Measurements from ENCODE around the gene BAHCC1.

BAHCC1 gene

DNA sequence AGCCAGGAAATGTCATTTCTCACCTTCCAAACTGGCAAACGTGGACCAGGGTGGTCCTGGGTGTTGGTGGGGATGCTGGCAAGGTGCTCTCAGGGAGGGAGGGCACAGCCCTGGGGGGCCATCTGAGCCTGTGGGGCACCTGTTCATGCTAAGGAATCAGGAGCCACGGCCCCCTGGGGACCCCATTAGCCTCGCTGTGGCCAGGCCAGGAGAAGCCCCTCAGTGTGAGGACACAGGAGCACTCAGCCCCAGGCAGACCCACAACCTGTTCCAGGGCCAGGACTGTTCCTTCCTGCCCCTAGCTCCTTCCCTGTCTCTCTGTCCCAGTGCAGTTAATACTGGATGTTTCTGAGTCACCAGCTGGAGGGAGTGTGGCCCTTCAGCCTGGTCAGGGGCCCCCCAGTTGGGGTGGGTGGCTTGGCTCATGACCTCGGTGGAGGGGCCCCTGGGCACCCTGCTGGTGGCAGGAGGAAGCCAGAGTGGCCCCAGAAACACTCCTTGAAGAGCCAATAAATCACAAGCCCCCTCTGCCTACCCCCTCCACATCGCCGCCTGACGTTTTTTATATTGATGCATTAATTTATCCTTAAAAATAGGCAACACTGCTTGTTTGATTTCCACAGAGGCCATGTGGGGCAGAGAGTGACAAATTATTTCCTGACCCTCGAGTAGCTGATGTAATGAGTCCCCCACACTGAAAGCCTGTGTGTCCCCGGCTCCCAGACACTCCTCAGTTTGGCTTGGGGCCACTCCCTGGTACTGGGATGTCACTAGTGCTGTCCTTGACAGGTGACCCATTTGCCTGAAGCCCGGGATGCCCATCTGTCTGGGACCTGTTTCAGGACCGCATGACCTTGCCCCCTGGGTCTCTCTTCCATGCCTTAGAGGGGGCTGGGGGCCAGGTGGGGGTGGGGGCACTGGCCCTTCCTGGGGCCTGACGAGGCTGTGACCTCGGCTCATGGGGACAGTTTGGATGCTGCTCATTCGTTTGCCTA is 95.0 kb downstream of the BAHCC1 start:
- no peak for DNase-seq (ENCODE audit: low read depth in 4 of 4, low spot score in 1 of 4)

DNA sequence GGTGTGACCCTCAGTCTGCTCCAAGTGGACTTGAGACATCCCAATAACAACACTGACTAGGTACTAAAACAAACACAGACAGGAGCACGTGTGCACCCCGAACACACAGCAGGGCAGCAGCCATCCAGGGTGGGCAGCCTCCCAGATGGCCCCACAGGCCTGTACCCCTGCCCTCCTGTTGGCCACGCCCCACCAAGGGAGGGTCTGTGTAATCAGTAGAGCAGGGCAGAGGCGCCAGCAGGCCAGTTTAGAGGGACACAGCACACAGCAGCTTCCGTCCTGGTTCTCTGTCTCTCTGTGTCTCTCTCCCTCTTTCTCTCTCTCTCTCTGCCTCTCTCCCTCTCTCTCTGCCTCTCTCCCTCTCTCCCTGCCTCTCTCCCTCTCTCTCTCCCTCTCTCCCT is 95.9 kb downstream of the BAHCC1 start:
- DNase-seq (ENCODE audit: low read depth in 4 of 4, low spot score in 1 of 4), result no peak

DNA sequence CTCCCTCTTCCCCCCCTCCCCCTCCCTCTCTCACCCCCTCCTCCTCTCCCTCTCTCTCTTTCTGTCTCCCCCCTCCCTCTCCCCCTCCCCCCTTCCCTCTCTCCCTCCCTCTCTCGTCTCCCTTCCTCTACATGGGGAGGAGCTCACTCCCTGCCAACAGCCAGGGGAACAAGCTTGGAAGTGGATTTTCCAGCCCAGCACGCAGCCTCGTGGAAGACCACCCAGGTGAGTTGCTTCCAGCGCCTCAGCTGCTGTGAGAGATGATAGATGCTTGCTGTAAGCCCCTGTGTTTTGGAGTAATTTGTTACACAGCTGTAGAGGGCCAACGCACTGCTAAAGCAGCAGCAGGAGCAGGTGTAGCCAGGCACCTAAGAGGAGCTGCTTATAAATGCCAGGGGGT is 96.5 kb downstream of the BAHCC1 start:
- DNase-seq (ENCODE audit: low read depth in 4 of 4, low spot score in 1 of 4), result no peak

DNA sequence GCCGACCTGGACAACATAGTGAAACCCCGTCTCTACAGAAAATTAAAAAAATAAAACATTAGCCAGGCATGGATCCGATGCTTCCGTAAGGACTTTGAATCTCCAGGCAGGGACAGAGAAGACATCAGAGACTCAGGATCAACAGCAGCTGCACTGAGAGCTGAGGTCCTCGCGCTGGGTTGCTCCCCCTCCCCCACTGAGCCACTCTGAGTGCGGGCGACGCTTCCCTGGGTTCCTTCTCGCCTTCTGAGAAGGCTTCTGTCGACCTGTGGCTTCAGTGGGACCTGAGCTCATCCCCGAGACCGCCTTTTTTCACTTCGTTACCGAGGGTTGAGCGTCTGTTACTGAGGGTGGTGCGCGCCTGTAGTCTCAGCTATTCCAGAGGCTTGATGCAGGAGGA is 96.9 kb downstream of the BAHCC1 start:
- DNase-seq (ENCODE audit: low read depth in 4 of 4, low spot score in 1 of 4), result no peak

DNA sequence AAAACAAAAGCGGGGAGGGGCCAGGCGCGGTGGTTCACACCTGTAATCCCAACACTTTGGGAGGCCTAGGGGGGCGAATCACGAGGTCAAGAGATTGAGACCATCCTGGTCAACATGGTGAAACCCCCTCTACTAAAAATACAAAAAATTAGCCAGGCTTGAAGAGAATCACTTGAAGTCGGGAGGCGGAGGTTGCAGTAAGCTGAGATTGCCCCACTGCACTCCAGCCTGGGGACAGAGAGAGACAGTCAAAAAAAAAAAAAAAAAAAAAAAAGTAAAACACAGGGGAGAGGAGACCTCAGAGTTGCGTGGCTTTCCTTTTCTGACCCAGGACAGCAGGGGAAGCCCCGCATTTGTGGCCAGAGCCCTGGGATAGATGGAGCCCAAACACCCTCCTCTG is 97.4 kb downstream of the BAHCC1 start:
- no peak for DNase-seq (ENCODE audit: low read depth in 4 of 4, low spot score in 1 of 4)

DNA sequence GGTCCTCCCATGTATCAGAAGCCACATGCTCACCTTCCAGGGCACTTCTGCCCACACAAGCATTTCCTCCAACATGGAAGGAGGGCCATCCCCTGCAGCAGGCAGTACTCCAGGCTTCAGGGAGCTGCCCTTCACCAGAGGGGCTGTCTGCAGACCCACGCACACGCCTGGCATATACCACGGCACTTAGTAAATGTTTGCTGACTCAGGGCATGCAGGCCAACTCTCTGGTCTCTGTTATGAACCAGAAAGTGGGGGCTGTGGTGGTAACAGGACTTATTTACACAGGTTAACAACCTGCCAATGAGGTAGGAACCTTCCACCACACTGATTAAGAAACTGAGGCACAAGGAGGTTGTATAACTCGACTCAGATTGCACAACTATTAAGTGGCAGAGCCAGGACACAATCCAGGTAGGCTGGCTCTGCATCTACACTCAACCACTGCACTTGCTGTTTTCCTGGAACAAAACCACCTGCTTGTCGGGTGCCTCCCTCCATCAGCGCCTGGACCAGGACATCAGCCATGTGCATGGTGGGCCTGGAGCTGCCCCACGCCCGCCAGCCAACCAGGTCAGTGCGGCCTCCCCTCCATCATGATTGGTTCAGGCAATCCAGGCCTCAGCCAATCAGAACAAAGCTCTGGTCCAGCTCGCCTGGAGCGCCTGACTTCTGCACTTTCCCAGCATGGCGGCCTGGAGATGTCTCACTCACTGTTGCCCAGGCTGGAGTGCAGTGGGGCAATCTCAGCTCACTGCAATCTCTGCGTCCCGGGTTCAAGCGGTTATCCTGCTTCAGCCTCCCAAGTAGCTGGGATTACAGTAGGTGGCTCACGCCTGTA is 98.2 kb downstream of the BAHCC1 start:
- DNase-seq (ENCODE audit: low read depth in 4 of 4, low spot score in 1 of 4), result no peak

DNA sequence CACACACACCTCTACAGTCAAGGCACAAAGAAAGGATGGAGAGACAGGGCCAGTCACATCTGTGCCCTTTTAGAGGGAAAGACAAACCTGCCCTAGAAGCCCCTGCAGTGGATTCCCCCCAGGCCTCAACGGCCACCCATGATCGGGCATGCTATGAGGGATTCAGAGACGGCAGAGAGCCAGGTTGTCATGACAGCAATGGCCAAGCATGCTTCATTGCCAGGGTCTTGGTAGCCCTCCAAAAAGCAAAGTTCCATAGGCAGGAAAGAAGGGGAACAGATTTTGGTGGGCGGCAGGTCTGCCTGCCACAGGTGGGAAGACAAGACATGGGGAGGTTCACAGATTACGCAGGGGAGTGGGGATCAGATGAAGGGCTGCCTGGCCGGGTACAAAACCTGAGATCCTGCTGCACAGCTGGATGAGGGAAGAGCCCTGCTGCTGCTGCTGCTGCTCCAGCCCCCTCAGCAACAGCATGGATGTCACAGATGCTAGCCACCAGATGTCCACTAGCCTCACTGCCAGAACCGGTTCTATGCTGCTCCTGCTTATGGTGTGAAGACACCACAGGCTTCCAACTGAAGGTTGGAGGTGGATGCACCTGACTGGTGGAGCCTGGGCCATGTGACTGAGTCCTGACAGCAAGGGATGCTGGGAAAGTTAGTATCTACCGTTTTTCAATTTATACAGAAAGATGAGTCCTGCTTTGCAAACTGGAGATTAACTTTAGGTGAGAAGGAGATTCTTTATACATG is 99.5 kb downstream of the BAHCC1 start:
- no peak for DNase-seq (ENCODE audit: low read depth in 4 of 4, low spot score in 1 of 4)

DNA sequence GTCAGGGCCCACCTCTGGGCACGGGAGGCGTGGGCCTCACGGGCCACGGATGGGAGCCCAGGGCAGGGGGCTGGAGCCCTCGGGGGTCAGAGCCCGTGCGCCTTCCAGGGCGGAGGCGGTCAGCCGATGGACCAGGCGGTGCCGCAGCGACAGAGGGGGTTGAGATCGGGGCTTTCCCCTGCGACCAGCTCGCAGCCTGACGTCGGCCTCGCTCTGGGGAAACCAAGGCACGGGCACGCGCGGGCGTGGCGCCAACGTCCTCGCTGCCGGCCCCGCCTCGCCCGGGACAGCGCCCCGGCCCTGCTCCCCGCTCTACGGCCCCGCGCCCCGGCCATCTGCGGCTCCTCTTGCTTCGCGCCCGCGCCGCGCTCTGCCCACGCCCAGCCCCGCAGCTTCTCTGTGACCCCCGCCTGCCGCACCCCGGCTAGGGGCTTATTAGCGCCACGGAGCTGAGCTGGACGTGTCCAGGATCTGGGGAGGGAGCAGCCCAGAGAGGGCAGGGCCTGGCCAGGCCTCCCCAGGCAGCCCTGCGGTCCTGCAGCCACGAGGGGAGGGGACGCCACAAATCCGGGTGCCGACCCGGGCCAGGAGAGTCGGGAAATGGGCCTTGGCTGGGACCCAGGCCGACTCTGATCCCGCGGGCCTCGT is 103.8 kb downstream of the BAHCC1 start:
- DNase-seq (ENCODE audit: low read depth in 4 of 4, low spot score in 1 of 4), result no peak

DNA sequence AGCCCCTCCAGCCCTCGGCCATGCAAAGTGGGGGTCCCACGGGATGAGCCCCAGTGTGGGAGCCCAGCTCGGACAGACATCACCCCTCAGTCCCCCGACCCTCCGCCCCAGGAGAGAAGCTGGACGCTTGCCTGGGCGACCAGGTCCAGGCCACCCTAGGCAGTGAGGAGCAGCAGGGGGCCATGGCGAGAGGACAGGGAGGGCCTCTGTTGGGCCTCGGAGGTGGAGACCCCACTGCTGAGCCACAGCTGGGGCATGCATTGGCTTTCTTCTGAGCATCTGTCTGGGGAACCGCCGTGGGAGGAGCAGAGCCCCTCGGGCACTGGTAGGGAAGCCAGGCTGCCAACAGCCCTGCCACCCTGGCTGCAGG is 104.3 kb downstream of the BAHCC1 start:
- DNase-seq (ENCODE audit: low read depth in 4 of 4, low spot score in 1 of 4), result no peak

DNA sequence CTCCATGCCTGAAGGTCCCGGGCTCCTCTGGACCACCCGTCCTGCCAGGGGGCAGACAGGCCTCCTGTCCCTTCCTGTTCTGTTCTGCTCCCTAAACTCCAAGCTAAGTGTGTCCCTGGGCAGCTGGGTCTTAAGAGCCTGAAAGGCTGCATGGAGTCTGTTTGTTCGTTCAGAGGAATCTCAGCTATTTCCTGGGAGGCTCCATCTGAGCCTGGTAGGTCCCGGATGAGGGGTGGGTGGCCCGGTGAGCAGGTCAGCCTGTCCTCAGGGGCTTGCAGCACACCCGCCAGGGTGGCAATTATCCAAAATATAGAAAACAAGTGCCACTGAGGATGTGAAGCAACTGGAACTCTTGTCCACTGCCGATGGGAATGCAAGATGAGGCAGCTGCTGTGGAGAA is 104.8 kb downstream of the BAHCC1 start:
- no peak for DNase-seq (ENCODE audit: low read depth in 4 of 4, low spot score in 1 of 4)

DNA sequence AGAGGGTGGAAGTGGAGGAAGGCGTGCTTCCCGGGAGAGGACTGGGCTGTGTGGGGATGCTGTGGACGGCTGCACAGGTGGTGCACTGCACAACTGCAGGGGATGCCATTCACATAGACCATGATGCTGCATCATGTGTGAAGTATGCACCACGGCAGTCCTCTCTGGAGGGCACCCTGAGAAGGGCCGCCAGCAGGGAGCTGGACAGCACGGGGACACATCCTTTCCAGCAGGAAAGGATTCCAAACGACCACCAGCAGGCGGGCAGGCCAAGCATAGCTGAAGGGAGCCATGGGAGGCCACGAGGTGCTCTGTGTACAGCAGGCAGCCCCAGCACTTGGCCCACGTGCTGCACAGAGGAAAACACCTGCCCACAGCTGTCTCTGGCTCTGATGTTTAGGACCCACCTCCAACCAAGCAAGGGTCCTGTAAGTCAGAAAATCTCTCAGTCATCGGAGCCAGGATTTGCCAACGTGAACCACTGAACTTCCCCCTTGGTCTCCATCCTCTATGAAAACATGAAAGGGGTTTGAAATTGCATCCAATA is 107.3 kb downstream of the BAHCC1 start:
- DNase-seq (ENCODE audit: low read depth in 4 of 4, low spot score in 1 of 4), result no peak

DNA sequence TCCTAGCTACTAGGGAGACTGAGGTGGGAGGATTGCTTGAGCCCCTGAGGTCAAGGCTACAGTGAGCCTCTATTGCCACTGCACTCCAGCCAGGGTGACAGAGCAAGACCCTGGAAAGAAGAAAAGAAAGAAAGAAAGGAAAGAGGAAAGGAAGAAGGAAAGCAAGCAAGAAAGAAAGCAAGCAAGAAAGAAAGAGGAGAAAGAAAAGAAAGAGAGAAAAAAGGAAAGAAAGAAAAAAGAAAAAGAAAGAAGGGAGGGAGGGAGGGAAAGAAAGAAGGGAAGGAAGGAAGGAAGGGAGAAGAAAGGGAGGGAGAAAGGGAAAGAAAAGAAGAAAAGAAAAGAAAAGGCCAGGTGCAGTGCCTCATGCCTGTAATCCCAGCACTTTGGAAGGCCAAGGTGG is 108.4 kb downstream of the BAHCC1 start:
- no peak for DNase-seq (ENCODE audit: low read depth in 4 of 4, low spot score in 1 of 4)

DNA sequence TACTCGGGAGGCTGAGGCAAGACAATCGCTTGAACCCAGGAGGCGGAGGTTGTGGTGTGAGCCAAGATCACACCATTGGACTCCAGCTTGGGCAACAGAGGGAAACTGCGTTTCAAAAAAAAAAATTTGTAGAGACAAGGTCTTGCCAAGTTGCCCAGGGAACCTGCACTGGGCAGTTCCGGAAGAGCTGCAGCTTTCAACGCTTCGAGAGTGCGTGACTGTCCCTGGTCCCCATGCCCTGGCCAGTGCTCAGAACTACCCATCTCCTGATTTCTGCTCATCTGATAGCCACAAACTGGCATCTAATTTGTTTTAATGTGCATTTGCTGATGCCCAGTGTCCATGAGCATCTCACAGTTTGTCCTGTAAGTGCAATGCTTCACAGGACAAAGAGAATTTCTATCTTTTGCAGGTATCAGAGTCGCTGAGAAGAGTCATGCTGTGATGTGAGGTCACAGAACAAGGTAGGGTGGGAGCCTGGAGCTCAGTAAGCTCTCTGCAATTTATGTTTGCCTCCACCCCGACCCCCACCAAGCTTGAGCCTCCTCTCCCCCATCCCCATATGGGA is 113.5 kb downstream of the BAHCC1 start:
- DNase-seq (ENCODE audit: low read depth in 4 of 4, low spot score in 1 of 4), result no peak

DNA sequence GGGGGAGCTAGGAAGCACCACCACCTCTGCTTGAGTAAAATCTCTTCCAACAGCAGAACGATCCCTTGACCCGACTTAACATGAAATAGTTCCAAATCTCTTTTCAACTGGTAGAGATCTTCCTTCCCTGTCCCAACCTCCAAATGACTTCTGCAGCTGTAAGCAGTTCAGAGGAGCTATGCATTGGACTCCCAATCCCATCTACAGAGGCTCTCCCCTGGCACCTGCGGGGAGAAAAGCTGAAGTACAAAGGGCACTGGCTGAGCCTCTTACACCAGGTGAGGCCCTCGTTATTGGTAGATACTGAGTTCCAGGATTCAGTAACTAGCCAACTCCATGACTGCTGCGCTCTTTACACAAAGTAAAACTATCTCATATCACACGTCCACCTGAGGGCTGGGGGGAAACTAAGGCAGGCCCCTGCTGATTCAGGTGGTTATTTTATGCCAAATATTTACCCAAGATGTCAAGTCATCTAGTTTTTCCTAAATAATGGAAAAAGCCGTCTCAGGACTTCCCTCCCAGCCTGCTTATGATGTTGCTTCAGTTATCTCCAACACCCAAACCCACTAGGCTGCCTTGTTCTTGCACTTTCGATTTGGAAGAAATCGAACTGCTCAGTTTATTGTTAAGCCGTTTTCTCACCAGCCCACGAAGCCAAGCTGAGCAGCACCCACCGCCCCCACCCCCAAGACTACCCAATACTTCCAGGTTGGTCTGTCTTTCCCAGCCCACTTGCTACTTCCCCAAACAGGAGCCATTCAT is 114.1 kb downstream of the BAHCC1 start:
- DNase-seq (ENCODE audit: low read depth in 4 of 4, low spot score in 1 of 4), result no peak

DNA sequence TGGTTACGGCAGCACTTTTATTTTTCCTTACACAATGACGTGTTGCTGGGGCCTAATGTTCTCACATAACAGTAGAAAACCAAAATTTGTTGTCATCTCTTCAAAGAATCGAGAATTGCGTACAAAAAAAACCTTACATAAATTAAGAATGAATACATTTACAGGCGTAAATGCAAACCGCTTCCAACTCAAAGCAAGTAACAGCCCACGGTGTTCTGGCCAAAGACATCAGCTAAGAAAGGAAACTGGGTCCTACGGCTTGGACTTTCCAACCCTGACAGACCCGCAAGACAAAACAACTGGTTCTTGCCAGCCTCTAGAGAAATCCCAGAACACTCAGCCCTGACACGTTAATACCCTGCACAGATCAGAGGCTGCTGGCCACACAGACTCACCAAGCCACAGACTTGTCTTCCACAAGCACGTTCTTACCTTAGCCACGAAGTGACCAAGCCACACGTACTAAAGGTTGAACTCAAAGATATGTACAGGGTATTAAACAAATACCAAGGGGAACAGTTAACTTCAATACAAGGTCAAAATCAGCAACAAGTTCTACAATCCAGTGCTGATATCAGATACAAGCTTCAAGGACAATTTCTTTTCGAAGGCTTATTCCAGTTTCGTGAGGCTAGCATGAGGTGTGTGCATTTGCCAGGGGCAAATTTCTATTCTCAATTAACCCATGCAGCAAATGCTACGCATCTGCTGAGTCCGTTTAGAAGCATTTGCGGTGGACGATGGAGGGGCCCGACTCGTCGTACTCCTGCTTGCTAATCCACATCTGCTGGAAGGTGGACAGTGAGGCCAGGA is 114.9 kb downstream of the BAHCC1 start:
- no peak for DNase-seq (ENCODE audit: low read depth in 4 of 4, low spot score in 1 of 4)

DNA sequence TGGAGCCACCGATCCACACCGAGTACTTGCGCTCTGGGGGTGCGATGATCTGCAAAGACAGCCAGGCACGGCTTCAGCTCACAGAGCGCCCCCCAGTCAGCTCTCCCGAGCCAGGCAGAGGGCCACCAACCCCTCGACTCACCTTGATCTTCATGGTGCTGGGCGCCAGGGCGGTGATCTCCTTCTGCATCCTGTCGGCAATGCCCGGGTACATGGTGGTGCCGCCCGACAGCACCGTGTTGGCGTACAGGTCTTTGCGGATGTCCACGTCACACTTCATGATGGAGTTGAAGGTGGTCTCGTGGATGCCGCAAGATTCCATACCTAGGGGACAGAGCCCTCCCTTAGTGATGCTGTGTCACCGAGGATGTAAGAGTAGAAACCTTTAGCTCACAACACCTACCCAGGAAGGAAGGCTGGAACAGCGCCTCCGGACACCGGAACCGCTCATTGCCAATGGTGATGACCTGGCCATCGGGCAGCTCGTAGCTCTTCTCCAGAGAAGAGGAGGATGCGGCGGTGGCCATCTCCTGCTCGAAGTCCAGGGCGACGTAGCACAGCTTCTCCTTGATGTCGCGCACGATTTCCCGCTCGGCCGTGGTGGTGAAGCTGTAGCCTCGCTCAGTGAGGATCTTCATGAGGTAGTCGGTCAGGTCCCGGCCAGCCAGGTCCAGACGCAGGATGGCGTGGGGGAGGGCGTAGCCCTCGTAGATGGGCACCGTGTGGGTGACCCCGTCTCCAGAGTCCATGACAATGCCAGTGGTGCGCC is 115.7 kb downstream of the BAHCC1 start:
- no peak for DNase-seq (ENCODE audit: low read depth in 4 of 4, low spot score in 1 of 4)

DNA sequence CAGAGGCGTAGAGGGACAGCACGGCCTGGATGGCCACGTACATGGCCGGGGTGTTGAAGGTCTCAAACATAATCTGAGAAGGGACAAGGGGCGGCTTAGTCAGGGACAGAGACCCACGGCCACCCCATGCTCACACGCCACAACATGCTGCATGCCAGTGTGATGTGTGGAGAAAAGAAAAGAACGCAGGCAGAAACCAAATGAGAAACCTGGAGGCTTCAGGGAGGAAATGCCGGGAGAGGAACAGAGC is 116.2 kb downstream of the BAHCC1 start:
- no peak for DNase-seq (ENCODE audit: low read depth in 4 of 4, low spot score in 1 of 4)

DNA sequence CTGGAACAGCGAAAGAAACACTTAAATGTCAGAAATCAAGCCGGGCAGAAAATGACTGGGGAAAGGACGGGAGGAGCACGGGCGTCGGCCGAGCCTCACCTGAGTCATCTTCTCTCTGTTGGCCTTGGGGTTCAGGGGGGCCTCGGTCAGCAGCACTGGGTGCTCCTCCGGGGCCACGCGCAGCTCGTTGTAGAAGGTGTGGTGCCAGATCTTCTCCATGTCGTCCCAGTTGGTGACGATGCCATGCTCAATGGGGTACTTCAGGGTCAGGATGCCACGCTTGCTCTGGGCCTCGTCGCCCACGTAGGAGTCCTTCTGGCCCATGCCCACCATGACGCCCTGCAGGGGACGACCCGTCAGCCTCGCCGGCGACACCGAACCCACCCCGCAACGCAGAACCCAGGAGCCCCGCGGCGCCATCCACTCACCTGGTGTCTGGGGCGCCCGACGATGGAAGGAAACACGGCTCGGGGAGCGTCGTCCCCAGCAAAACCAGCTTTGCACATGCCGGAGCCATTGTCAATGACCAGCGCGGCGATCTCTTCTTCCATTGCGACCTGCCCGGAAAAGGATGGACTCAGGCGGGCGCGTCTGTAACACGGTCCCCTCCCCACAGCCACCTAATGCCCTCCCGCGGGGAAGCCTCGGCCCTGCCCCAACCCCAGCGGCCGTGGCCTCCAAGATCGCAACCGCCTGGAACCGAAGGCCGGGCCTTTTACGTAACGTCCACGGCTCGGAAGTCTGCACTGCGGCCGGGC is 116.7 kb downstream of the BAHCC1 start:
- no peak for DNase-seq (ENCODE audit: low read depth in 4 of 4, low spot score in 1 of 4)
